ENCODE results near the gene ELMO1.

ELMO1 gene

GRCh38 chr7:37040330-37040729 is 408.3 kb downstream of the ELMO1 start:
- no peak for DNase-seq

- DNase-seq, result no peak
Observed at GRCh38 chr7:37039131-37039749, 409.4 kb downstream of the ELMO1 start.

GRCh38 chr7:37038706-37039105 is 410.0 kb downstream of the ELMO1 start:
- DNase-seq, result no peak

- DNase-seq, result no peak
Observed at GRCh38 chr7:37037286-37037685, 411.4 kb downstream of the ELMO1 start.

- no peak for DNase-seq
Observed at GRCh38 chr7:37035631-37036030, 413.0 kb downstream of the ELMO1 start.

GRCh38 chr7:37033141-37033540 is 415.5 kb downstream of the ELMO1 start:
- no peak for DNase-seq

GRCh38 chr7:37032258-37032601 is 416.4 kb downstream of the ELMO1 start:
- no peak for DNase-seq

GRCh38 chr7:37031571-37032257 is 416.9 kb downstream of the ELMO1 start:
- no peak for DNase-seq

- DNase-seq, result no peak
Observed at GRCh38 chr7:37028909-37029440, 419.7 kb downstream of the ELMO1 start.

GRCh38 chr7:37027557-37028341 is 420.9 kb downstream of the ELMO1 start:
- DNase-seq, result no peak

GRCh38 chr7:37027104-37027503 is 421.6 kb downstream of the ELMO1 start:
- DNase-seq, result no peak

- no peak for DNase-seq
Observed at GRCh38 chr7:37018954-37019353, 429.7 kb downstream of the ELMO1 start.

- no peak for DNase-seq
Observed at GRCh38 chr7:37016064-37016878, 432.4 kb downstream of the ELMO1 start.

GRCh38 chr7:37015353-37016034 is 433.2 kb downstream of the ELMO1 start:
- no peak for DNase-seq

- no peak for DNase-seq
Observed at GRCh38 chr7:37013771-37014170, 434.9 kb downstream of the ELMO1 start.

GRCh38 chr7:37011151-37011890 is 437.3 kb downstream of the ELMO1 start:
- DNase-seq, result no peak

GRCh38 chr7:37009125-37009675 is 439.5 kb downstream of the ELMO1 start:
- no peak for DNase-seq

- no peak for DNase-seq
Observed at GRCh38 chr7:37007691-37008090, 441.0 kb downstream of the ELMO1 start.

GRCh38 chr7:37007268-37007667 is 441.4 kb downstream of the ELMO1 start:
- no peak for DNase-seq

GRCh38 chr7:37006764-37007163 is 441.9 kb downstream of the ELMO1 start:
- no peak for DNase-seq

- DNase-seq, result no peak
Observed at GRCh38 chr7:37000511-37000910, 448.2 kb downstream of the ELMO1 start.

Measured in effector CD4-positive, alpha-beta T cell (primary cell).